CD8-positive, alpha-beta memory T cell (primary cell): ENCODE measurements around the gene IZUMO1. TPM values are rescaled to one million over a fixed set of nuclear protein-coding genes. Genes with fewer than 3 reads are reported as not detected.

Experiments
- CTCF ChIA-PET: fragments of 350-600 bp; sonication (Branson Sonifier 250); formaldehyde crosslinking; loops from one replicate; lab custom pipeline; 2021; ENCODE audit warnings: antibody characterized with exemption; lab: Charles Lee
- POLR2A ChIA-PET: fragments of 350-600 bp; sonication (Branson Sonifier 250); formaldehyde crosslinking; loops from one replicate; lab custom pipeline; 2021; ENCODE audit warnings: antibody characterized with exemption; lab: Charles Lee
- DNase-seq, 5 donors: peaks; one replicate each; pipeline versions ENCODE4 v3.0.0 to v3.0.0-alpha.2; 2020 to 2022; ENCODE audit warnings: mixed read lengths in 1 of 5
- H3K27ac ChIP-seq: one replicate; pipeline ENCODE4 v1.7.0; 2013; ENCODE audit warnings: low read depth, mild to moderate bottlenecking, low read length, moderate library complexity
- H3K27me3 ChIP-seq: 2 replicates; pipeline ENCODE4 v1.7.0; 2013; ENCODE audit warnings: low read length, mild to moderate bottlenecking; ENCODE audit not compliant: insufficient read depth, poor library complexity, severe bottlenecking
- H3K36me3 ChIP-seq: 2 replicates; pipeline ENCODE4 v1.7.0; 2013; ENCODE audit warnings: mild to moderate bottlenecking, low read length, moderate library complexity; ENCODE audit not compliant: insufficient read depth
- H3K4me1 ChIP-seq: 2 replicates; pipeline ENCODE4 v1.7.0; 2013; ENCODE audit warnings: mild to moderate bottlenecking, low read length, moderate library complexity; ENCODE audit not compliant: insufficient read depth
- H3K4me3 ChIP-seq: 2 replicates; pipeline ENCODE4 v1.7.0; 2013; ENCODE audit warnings: mild to moderate bottlenecking, low read length
- H3K9me3 ChIP-seq: 2 replicates; pipeline ENCODE4 v1.7.0; 2013; ENCODE audit warnings: mild to moderate bottlenecking, low read length
- H3K27ac Mint-ChIP-seq, 8 donors: one replicate each; pipeline ENCODE4 v1.8.0; 2020 to 2021; ENCODE audit warnings: mixed read lengths in 8 of 8, mild to moderate bottlenecking in 6 of 8, inconsistent platforms in 3 of 8, moderate library complexity in 3 of 8
- H3K27me3 Mint-ChIP-seq, 2 donors: one replicate each; pipeline ENCODE4 v1.8.0; 2020 to 2021; ENCODE audit warnings: mixed read lengths in 2 of 2, mild to moderate bottlenecking in 1 of 2, moderate library complexity in 1 of 2
- H3K36me3 Mint-ChIP-seq, 3 donors: one replicate each; pipeline ENCODE4 v1.8.0; 2020 to 2021; ENCODE audit warnings: mixed read lengths in 3 of 3, inconsistent platforms in 1 of 3, mild to moderate bottlenecking in 1 of 3
- H3K4me1 Mint-ChIP-seq, 3 donors: one replicate each; pipeline ENCODE4 v1.8.0; 2020 to 2021; ENCODE audit warnings: mixed read lengths in 3 of 3, inconsistent platforms in 1 of 3, mild to moderate bottlenecking in 1 of 3
- H3K4me3 Mint-ChIP-seq, 7 donors: one replicate each; pipeline ENCODE4 v1.8.0; 2020 to 2021; ENCODE audit warnings: mixed read lengths in 7 of 7, mild to moderate bottlenecking in 6 of 7, moderate library complexity in 4 of 7, inconsistent platforms in 2 of 7
- H3K9me3 Mint-ChIP-seq, 5 donors: one replicate each; pipeline ENCODE4 v1.8.0; 2020 to 2022; ENCODE audit warnings: mixed read lengths in 5 of 5, mild to moderate bottlenecking in 3 of 5, moderate library complexity in 2 of 5, inconsistent platforms in 1 of 5
- polyA plus RNA-seq: library from polyadenylated mRNA; unstranded; fragments of 300-500 nt; fragmentation: Illumina TruSeq; gene quantifications from one replicate; pipeline ENCODE4 v1.2.3, GENCODE V29; 2021
- total RNA-seq, 2 experiments: library from RNA; stranded (reverse); gene quantifications; one replicate each; pipeline ENCODE4 v1.2.3, GENCODE V29; 2021

The IZUMO1 gene
- total and polyA plus RNA-seq, 3 experiments from 2014 or later, result not detected

DNA sequence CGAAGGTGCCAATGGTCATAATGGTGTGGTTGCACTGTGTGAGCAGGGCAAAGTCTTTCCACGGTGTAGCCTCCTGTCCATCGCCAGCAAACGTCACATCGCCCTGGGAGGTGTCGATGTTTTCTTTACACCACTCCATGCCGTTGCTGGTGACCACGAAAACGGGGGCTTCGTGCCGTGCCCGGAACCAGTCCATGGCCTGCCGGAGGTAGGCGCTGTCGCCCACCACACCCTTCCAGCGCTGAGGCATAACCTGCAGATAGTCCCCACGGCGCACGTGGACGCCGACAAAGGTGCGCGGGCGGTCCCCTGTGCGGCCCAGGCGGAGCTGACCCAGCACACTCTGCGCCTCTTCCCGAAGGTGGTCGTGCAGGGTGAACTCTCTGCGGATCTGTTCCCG is 3.6 kb upstream of the IZUMO1 start:
- Histone ChIP-seq H3K27ac (no peak overlapping the region), H3K4me3 (no peak overlapping the region), H3K4me1 (peaks cover 22% of the 10 kb centered on the region), H3K36me3 (no peaks in the 10 kb centered on the region), H3K9me3 (no peaks in the 10 kb centered on the region), H3K27me3 (peaks cover 7% of the 10 kb centered on the region)
- ChIA-PET CTCF (interaction anchor here (1.4 kb wide), 1 partner anchor 11 kb away, joined by 5 read pairs; no protein-coding TSS in a partner anchor), POLR2A (no interaction called here)
- peaks cover 26 to 51% of the 10 kb centered on the region in 2 donors for H3K27me3 Mint-ChIP-seq
- H3K36me3 Mint-ChIP-seq, result peaks cover 0 to 2% (median 0%) of the 10 kb centered on the region in 3 donors
- no peak for DNase-seq
- no peak overlapping the region for H3K27ac Mint-ChIP-seq
- H3K4me1 Mint-ChIP-seq, result peaks cover 21 to 23% (median 22%) of the 10 kb centered on the region in 3 donors
- no peak overlapping the region for H3K4me3 Mint-ChIP-seq
- H3K9me3 Mint-ChIP-seq, result no peaks in the 10 kb centered on the region

DNA sequence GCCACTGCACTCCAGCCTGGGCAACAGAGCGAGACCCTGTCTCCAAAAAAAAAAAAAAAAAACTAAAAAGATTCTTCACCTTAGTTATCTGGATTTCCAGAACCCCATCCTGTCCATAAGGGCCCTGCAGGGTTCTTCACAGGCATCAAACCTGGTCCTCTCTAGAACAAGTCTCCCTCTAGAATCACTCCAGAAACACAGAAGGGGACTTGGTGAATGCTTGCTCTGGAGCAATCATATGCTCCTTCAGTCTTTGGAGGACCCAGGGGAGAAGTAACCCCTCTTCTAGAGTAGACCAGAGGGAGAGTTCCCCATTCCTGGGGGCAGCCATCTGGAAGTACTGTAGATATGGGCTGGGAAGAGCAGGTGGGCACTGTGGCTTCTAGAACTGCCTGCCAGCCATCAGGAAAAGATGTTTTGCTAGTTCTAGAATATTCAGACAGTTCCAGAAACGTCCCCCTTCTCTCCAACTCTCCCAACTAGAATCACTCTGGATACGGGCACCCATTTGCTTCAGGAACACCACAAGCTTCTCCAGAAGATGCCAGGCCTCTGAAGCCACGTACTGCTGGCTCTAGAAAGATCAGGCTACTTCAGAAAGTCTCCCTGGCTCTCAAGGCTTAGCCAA is 3.0 kb upstream of the IZUMO1 start:
- ChIA-PET POLR2A (no interaction called here), CTCF (no interaction called here)
- Histone ChIP-seq H3K36me3 (no peaks in the 10 kb centered on the region), H3K4me3 (no peak overlapping the region), H3K27ac (no peak overlapping the region), H3K4me1 (peaks cover 22% of the 10 kb centered on the region), H3K27me3 (peaks cover 7% of the 10 kb centered on the region), H3K9me3 (no peaks in the 10 kb centered on the region)
- peaks cover 22 to 23% (median 23%) of the 10 kb centered on the region in 3 donors for H3K4me1 Mint-ChIP-seq
- peaks cover 0 to 2% (median 0%) of the 10 kb centered on the region in 3 donors for H3K36me3 Mint-ChIP-seq
- no peaks in the 10 kb centered on the region for H3K9me3 Mint-ChIP-seq
- no peak overlapping the region for H3K27ac Mint-ChIP-seq
- peak overlapping the region in 1 of 7 donors; percentile 11 for H3K4me3 Mint-ChIP-seq
- DNase-seq, result no peak
- peaks cover 25 to 53% of the 10 kb centered on the region in 2 donors for H3K27me3 Mint-ChIP-seq

DNA sequence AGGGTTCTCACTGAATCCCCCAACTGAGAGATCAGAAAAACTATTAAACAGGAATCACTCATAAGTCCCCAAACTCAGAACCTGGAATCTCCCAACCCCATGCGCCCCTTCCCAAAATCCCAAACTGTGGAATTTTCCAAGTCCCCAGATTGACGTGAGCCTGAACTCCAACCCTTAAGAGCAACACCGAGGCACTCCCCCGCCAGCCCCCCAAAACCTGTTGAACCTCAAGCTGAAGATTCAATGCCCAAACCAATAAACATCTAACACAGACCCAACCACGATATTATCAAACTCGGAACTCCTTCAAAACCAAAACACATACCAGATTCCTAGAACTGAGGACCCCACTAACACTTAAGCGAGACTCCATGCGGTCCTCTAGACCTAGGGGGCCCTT is 599 bp downstream of the IZUMO1 start:
- H3K4me3 ChIP-seq, result no peak overlapping the region
- no peak overlapping the region for H3K27ac ChIP-seq
- H3K9me3 Mint-ChIP-seq, result no peaks in the 10 kb centered on the region
- peak overlapping the region in 1 of 7 donors; percentile 4 for H3K4me3 Mint-ChIP-seq
- H3K36me3 Mint-ChIP-seq, result peaks cover 0 to 2% (median 0%) of the 10 kb centered on the region in 3 donors
- peaks cover 10 to 13% (median 11%) of the 10 kb centered on the region in 3 donors for H3K4me1 Mint-ChIP-seq
- H3K36me3 ChIP-seq, result no peaks in the 10 kb centered on the region
- no peak overlapping the region for H3K27ac Mint-ChIP-seq
- ChIA-PET POLR2A (no interaction called here), CTCF (no interaction called here)
- no peaks in the 10 kb centered on the region for H3K9me3 ChIP-seq
- H3K27me3 ChIP-seq, result peaks cover 7% of the 10 kb centered on the region
- peaks cover 12% of the 10 kb centered on the region for H3K4me1 ChIP-seq
- peaks cover 14 to 34% of the 10 kb centered on the region in 2 donors for H3K27me3 Mint-ChIP-seq
- DNase-seq, result no peak

DNA sequence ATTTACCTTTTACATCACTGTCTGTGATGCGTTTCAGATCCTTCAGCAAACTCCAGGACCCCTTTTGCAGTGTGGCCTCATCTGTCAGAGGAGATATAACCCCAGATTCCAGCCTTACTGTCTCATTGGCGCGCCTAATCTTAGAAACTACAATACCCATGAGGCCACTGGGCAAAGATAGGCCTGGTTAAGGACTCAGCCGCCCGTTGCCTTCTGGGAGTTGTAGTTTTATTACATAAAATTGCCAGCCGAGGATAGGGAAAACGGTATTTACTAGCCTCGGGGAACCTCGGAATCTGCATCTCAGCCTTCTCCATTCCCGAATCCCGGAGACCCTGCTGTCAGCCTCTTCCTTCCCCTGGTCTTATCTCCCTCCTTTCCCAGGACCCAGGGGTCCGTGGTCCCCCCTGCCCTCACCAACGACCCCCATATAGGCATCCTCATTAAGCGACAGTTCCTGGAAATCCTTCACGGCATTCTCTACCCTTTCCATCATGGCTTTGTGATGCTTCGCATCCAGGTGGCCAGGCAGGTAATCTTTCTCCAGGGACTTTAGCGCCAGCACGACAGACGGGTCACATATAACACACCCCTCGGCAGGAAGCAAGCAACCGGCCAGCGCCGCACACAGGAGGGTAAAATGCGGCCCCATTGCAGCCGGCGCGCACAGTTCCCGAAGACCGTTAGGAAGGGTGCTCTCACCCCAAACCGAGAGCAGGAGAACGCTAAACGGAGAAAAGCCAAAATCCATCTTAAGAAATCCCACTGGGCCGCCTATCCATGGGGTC is 1.3 kb downstream of the IZUMO1 start:
- H3K36me3 ChIP-seq, result no peaks in the 10 kb centered on the region
- Mint-ChIP-seq H3K27me3 (peaks cover 14 to 31% of the 10 kb centered on the region in 2 donors), H3K9me3 (no peaks in the 10 kb centered on the region), H3K27ac (peak overlapping the region in 1 of 8 donors; percentile 46), H3K4me3 (no peak overlapping the region), H3K36me3 (peaks cover 0 to 2% (median 0%) of the 10 kb centered on the region in 3 donors), H3K4me1 (peaks cover 9 to 15% (median 10%) of the 10 kb centered on the region in 3 donors)
- peaks cover 7% of the 10 kb centered on the region for H3K27me3 ChIP-seq
- ChIA-PET CTCF (no interaction called here), POLR2A (no interaction called here)
- H3K27ac ChIP-seq, result no peak overlapping the region
- H3K9me3 ChIP-seq, result no peaks in the 10 kb centered on the region
- peaks cover 19% of the 10 kb centered on the region for H3K4me1 ChIP-seq
- no peak overlapping the region for H3K4me3 ChIP-seq
- DNase-seq, result peak in 4 of 5 donors; percentile 35 to 60 (median 40)

DNA sequence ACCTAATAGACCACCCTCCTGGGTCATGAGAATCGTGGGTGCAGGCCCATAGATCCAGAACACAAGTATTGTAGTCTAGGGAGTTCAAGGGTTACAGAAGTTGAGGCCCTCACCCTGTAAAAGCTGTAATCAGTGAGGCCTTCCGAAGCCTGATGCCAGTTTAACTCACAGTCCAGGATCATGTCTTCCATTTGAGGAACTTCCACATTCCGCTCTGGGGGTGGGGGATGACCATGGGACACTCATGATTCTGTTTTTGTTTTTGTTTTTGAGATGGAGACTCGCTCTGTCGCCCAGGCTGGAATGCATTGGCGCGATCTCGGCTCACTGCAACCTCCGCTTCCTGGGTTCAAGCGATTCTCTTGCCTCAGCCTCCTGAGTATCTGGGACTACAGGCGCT is 4.6 kb downstream of the IZUMO1 start:
- ChIA-PET CTCF (no interaction called here), POLR2A (no interaction called here)
- Mint-ChIP-seq H3K27me3 (peaks cover 10 to 22% of the 10 kb centered on the region in 2 donors), H3K27ac (peak overlapping the region in 1 of 8 donors; percentile 84), H3K4me1 (peaks cover 13 to 25% (median 14%) of the 10 kb centered on the region in 3 donors), H3K36me3 (peaks cover 0 to 2% (median 0%) of the 10 kb centered on the region in 3 donors), H3K9me3 (no peaks in the 10 kb centered on the region), H3K4me3 (peak overlapping the region in 2 of 7 donors; percentile 18 to 19)
- no peaks in the 10 kb centered on the region for H3K36me3 ChIP-seq
- no peak overlapping the region for H3K4me3 ChIP-seq
- H3K27ac ChIP-seq, result peak overlapping the region; percentile 56
- H3K9me3 ChIP-seq, result no peaks in the 10 kb centered on the region
- peaks cover 7% of the 10 kb centered on the region for H3K27me3 ChIP-seq
- peaks cover 37% of the 10 kb centered on the region for H3K4me1 ChIP-seq
- no peak for DNase-seq

DNA sequence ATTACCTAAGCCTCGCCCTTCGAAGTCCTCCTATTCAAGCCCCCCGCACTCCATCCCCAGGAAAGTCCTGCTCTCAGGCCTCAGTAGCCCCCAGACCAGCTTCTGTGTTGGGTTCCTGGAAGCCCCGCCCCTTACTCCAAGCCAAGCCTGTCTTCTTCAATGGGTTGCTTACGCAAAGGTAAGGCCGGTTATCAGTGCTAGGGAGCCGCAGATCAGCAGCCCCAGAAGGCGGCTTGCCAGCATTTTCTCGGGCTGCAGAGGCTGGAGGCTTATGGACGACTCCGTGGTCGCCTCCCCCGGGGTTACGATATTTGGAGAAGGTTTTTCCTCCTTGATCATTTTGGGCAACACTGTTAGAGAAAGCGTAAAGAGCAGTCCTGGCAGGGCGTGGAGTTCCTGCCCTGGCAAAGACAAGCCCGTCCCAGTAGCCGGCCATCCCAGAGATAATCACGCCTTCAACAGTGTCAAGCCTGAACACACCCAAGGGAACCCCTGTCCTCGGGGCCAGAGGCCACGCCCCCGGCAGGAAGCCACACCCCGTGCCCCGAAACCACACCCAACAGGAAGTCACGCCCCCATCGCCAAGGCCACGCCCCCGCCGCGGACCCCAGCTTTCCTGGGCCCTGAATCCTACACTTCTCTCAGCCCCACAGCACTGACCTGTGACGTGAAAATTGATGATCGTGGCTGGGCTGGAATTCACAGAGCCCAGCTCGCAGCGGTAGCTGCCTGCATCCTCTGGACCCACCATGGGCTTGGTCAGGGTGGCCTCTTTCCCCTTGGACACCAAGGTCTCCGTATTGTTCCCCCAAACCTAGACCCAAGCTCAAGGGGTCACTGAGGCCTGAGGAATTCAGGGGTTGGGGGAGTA is 5.3 kb downstream of the IZUMO1 start:
- Mint-ChIP-seq H3K27ac (no peak overlapping the region), H3K36me3 (peaks cover 0 to 2% (median 0%) of the 10 kb centered on the region in 3 donors), H3K4me1 (peaks cover 13 to 24% (median 13%) of the 10 kb centered on the region in 3 donors), H3K27me3 (peaks cover 8 to 20% of the 10 kb centered on the region in 2 donors), H3K9me3 (no peaks in the 10 kb centered on the region), H3K4me3 (peak overlapping the region in 3 of 7 donors; percentile 19 to 78 (median 26))
- Histone ChIP-seq H3K27me3 (peaks cover 7% of the 10 kb centered on the region), H3K4me3 (no peak overlapping the region), H3K4me1 (peaks cover 31% of the 10 kb centered on the region), H3K36me3 (no peaks in the 10 kb centered on the region), H3K9me3 (no peaks in the 10 kb centered on the region), H3K27ac (peak overlapping the region; percentile 56)
- POLR2A ChIA-PET, result no interaction called here
- no peak for DNase-seq
- CTCF ChIA-PET, result no interaction called here

DNA sequence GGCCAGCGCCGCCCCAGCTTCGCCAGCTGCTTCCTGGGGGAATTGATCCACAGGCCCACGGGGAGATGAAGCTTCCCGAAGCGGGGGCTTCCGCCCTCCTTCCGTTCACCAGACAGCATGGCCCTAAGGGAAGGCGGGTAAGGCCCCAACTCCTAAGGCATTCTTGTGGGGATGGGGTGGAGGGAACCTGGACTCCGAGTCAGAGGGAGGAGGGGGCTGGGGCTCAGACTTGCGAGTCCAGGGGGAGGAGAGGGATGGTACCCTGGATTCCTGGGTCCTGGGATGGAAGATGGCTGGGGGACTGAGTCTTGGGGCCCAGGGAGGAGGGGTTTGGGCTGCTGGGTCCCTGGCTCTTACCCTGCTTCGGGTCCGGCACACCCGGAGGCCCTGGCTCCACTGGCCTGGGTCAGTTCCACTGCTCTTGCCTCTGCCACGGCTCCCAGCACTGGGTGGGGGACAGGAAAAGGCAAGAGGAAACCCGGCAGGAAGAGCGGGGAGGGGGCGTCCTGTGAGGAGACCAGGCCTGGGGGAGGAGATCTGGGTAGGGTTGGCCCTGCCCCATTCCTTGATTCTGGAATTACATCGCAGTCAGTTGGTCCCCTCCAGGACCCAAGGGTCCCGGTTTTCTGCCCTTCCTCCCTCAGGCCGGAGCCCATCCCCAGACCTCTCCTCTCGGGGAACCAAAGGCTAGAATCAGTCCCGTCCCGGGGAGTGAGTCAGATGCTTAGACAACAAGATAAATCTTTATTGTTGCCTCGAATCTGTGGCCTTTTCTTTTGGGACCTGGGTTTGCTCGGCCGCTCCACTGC is 6.3 kb downstream of the IZUMO1 start, which contains the start of gene RASIP1:
TSS of gene RASIP1 (minus strand) at position 447 of the 809 bp plus-strand sequence. CDS start at position 119, 328 bp downstream.
- Histone ChIP-seq H3K4me1 (peaks cover 31% of the 10 kb centered on the region), H3K27me3 (no peaks in the 10 kb centered on the region), H3K4me3 (peak within 1 kb of the TSS; percentile 37), H3K36me3 (no peaks in the 10 kb centered on the region), H3K27ac (peak within 1 kb of the TSS; percentile 40), H3K9me3 (no peaks in the 10 kb centered on the region)
- Mint-ChIP-seq H3K27ac (no peak within 1 kb of the TSS), H3K9me3 (no peaks in the 10 kb centered on the region), H3K27me3 (peaks cover 2 to 10% of the 10 kb centered on the region in 2 donors), H3K4me1 (peaks cover 9 to 21% (median 13%) of the 10 kb centered on the region in 3 donors), H3K36me3 (no peaks in the 10 kb centered on the region), H3K4me3 (peak within 1 kb of the TSS in 6 of 7 donors; percentile 26 to 84 (median 44))
- ChIA-PET POLR2A (interaction anchor here (1.4 kb wide), 1 partner anchor 20 kb away, joined by 5 read pairs; no protein-coding TSS in a partner anchor), CTCF (interaction anchor here (1.8 to 2.2 kb wide), 2 partner anchors 16 to 94 kb away, joined by 6 to 8 read pairs; partner anchors contain the start of gene CA11)
- peak in 1 of 5 donors; percentile 33 for DNase-seq
